ENCODE data around the gene UQCRC1. TPM values are rescaled to one million over a fixed set of nuclear protein-coding genes. Genes with fewer than 3 reads are reported as not detected.
A peak's percentile ranks its signal among the peaks of the same experiment; 100 is the strongest.

Gene UQCRC1
- total RNA-seq, 4 donors from 2014 or later, result 195 to 346 (median 302) TPM

GRCh38 chr3:48614044-48614443, 4.6 kb upstream of the UQCRC1 start:
- Histone ChIP-seq H3K9me3 (peaks cover 0 to 21% (median 3%) of the 10 kb centered on the region in 3 donors), H3K4me1 (peaks cover 0 to 8% (median 2%) of the 10 kb centered on the region in 3 donors), H3K36me3 (no peaks in the 10 kb centered on the region), H3K27ac (no peak overlapping the region), H3K4me3 (no peak overlapping the region), H3K27me3 (no peaks in the 10 kb centered on the region)
- ATAC-seq, result no peak
- WGBS, 2 donors (ENCODE audit: low coverage in 1 of 2), result 51 to 59% methylated on average over 2 to 3 of the region's 3 CpGs
- no peak for TF ChIP-seq POLR2AphosphoS5 (IDR thresholded peaks at IDR 0.05)
- TF ChIP-seq, protein P1, sequence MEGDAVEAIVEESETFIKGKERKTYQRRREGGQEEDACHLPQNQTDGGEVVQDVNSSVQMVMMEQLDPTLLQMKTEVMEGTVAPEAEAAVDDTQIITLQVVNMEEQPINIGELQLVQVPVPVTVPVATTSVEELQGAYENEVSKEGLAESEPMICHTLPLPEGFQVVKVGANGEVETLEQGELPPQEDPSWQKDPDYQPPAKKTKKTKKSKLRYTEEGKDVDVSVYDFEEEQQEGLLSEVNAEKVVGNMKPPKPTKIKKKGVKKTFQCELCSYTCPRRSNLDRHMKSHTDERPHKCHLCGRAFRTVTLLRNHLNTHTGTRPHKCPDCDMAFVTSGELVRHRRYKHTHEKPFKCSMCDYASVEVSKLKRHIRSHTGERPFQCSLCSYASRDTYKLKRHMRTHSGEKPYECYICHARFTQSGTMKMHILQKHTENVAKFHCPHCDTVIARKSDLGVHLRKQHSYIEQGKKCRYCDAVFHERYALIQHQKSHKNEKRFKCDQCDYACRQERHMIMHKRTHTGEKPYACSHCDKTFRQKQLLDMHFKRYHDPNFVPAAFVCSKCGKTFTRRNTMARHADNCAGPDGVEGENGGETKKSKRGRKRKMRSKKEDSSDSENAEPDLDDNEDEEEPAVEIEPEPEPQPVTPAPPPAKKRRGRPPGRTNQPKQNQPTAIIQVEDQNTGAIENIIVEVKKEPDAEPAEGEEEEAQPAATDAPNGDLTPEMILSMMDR (IDR thresholded peaks at IDR 0.05), result no peak
- no peak for TF ChIP-seq POLR2A (IDR thresholded peaks at IDR 0.05)
- no peak for TF ChIP-seq EP300 (IDR thresholded peaks at IDR 0.05)

- no peak overlapping the region for H3K4me3 ChIP-seq
- 35 to 50% methylated on average over 1 of the region's 1 CpG for WGBS, 2 donors (ENCODE audit: low coverage in 1 of 2)
- H3K27ac ChIP-seq, result no peak overlapping the region
- peaks cover 0 to 7% (median 1%) of the 10 kb centered on the region in 3 donors for H3K9me3 ChIP-seq
- peaks cover 0 to 5% of the 10 kb centered on the region in 2 donors for H3K36me3 ChIP-seq
- peaks cover 0 to 25% (median 13%) of the 10 kb centered on the region in 3 donors for H3K4me1 ChIP-seq
- TF ChIP-seq POLR2AphosphoS5 (IDR thresholded peaks at IDR 0.05), result no peak
- TF ChIP-seq POLR2A (IDR thresholded peaks at IDR 0.05), result no peak
- TF ChIP-seq EP300 (IDR thresholded peaks at IDR 0.05), result no peak
- TF ChIP-seq, protein P1 (IDR thresholded peaks at IDR 0.05), result no peak
- ATAC-seq, result no peak
- no peaks in the 10 kb centered on the region for H3K27me3 ChIP-seq
Observed at GRCh38 chr3:48612309-48612708, 2.9 kb upstream of the UQCRC1 start.

DNA sequence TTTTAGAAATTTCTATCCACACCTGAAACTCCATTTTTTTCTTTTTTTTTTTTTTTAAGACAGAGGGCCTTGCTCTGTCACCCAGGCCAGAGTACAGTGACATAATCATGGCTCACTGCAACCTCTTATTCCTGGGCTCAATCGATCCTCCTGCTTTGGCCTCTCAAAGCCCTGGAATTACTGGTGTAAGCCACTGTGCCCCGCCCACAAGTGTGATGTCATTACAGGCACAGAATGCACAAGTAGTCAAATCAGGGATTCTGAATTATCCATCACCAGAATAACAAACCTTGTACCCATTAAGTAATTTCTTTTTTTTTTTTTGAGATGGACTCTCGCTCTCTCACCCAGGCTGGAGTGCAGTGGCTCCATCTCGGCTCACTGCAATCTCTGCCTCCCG, 1.9 kb downstream of the UQCRC1 start:
- no peak for TF ChIP-seq POLR2A (IDR thresholded peaks at IDR 0.05)
- no peak for TF ChIP-seq POLR2AphosphoS5 (IDR thresholded peaks at IDR 0.05)
- TF ChIP-seq, protein P1 (IDR thresholded peaks at IDR 0.05), result no peak
- no peak for TF ChIP-seq EP300 (IDR thresholded peaks at IDR 0.05)
- H3K27me3 ChIP-seq, result no peaks in the 10 kb centered on the region
- H3K4me3 ChIP-seq, result no peak overlapping the region
- ATAC-seq, result no peak
- peaks cover 0 to 39% (median 13%) of the 10 kb centered on the region in 3 donors for H3K4me1 ChIP-seq
- H3K36me3 ChIP-seq, result peaks cover 0 to 53% of the 10 kb centered on the region in 2 donors
- no peak overlapping the region for H3K27ac ChIP-seq
- 84 to 90% methylated on average over 4 to 5 of the region's 5 CpGs for WGBS, 2 donors (ENCODE audit: low coverage in 1 of 2)
- no peaks in the 10 kb centered on the region for H3K9me3 ChIP-seq

DNA sequence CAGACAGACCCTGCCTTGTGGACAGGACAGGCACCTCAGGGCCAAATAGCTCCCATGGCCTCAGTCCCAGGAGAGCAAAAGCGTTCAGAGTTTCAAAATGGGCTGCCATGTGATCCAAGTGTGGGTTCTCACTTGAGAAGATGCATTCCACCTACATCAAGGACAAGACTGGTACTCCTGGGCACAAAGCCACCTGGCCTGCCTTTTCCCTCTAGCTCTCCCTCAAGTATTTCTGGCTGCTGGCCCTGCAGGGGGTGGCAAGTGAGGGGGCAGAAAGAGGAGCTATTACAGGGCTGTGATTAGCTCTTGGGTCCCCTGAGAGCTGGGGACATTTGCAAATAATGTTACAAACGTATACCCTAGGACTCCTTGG, 7.8 kb downstream of the UQCRC1 start:
- 20 to 42% methylated on average over 1 to 2 of the region's 2 CpGs for WGBS, 2 donors (ENCODE audit: low coverage in 1 of 2)
- peak overlapping the region in 1 of 4 donors; percentile 4 for H3K27ac ChIP-seq
- H3K4me1 ChIP-seq, result peaks cover 0 to 33% (median 20%) of the 10 kb centered on the region in 3 donors
- TF ChIP-seq POLR2AphosphoS5 (IDR thresholded peaks at IDR 0.05) (no peak), EP300 (IDR thresholded peaks at IDR 0.05) (no peak), POLR2A (IDR thresholded peaks at IDR 0.05) (no peak)
- TF ChIP-seq, protein P1 (IDR thresholded peaks at IDR 0.05), result no peak
- peaks cover 0 to 94% of the 10 kb centered on the region in 2 donors for H3K36me3 ChIP-seq
- no peak overlapping the region for H3K4me3 ChIP-seq
- no peak for ATAC-seq
- no peaks in the 10 kb centered on the region for H3K27me3 ChIP-seq
- H3K9me3 ChIP-seq, result no peaks in the 10 kb centered on the region
